ENCODE data around the gene HSD17B11.

The HSD17B11 gene

GRCh38 chr4:87337361-87337760, 53.6 kb downstream of the HSD17B11 start:
- Histone ChIP-seq H3K4me1 (no peaks in the 10 kb centered on the region), H3K4me3 (ENCODE audit: low read depth, low read length) (no peak overlapping the region), H3K36me3 (peaks cover 48% of the 10 kb centered on the region), H3K9me3 (peaks cover 4% of the 10 kb centered on the region), H3K27me3 (no peaks in the 10 kb centered on the region)
- DNase-seq, result no peak
- TF ChIP-seq CTCF (IDR thresholded peaks at IDR 0.05; ENCODE audit: low read depth, low read length), result no peak

- Histone ChIP-seq H3K27me3 (no peaks in the 10 kb centered on the region), H3K9me3 (peaks cover 4% of the 10 kb centered on the region), H3K4me3 (ENCODE audit: low read depth, low read length) (no peak overlapping the region), H3K36me3 (peaks cover 27% of the 10 kb centered on the region), H3K4me1 (no peaks in the 10 kb centered on the region)
- DNase-seq, result no peak
- no peak for TF ChIP-seq CTCF (IDR thresholded peaks at IDR 0.05; ENCODE audit: low read depth, low read length)
Observed at GRCh38 chr4:87333267-87333666, 57.7 kb downstream of the HSD17B11 start.

GRCh38 chr4:87330761-87331160, 60.2 kb downstream of the HSD17B11 start:
- Histone ChIP-seq H3K36me3 (peaks cover 13% of the 10 kb centered on the region), H3K9me3 (peaks cover 4% of the 10 kb centered on the region), H3K4me3 (ENCODE audit: low read depth, low read length) (no peak overlapping the region), H3K27me3 (no peaks in the 10 kb centered on the region), H3K4me1 (no peaks in the 10 kb centered on the region)
- no peak for DNase-seq
- TF ChIP-seq CTCF (IDR thresholded peaks at IDR 0.05; ENCODE audit: low read depth, low read length), result no peak

- Histone ChIP-seq H3K4me3 (ENCODE audit: low read depth, low read length) (no peak overlapping the region), H3K36me3 (no peaks in the 10 kb centered on the region; the same call in 1 of the 2 replicates), H3K4me1 (no peaks in the 10 kb centered on the region), H3K9me3 (no peaks in the 10 kb centered on the region), H3K27me3 (no peaks in the 10 kb centered on the region)
- TF ChIP-seq CTCF (IDR thresholded peaks at IDR 0.05; ENCODE audit: low read depth, low read length), result no peak
- DNase-seq, result no peak
Observed at GRCh38 chr4:87327136-87327535, 63.9 kb downstream of the HSD17B11 start.

- H3K36me3 ChIP-seq, result no peaks in the 10 kb centered on the region
- no peaks in the 10 kb centered on the region for H3K9me3 ChIP-seq
- no peaks in the 10 kb centered on the region for H3K27me3 ChIP-seq
- H3K4me3 ChIP-seq (ENCODE audit: low read depth, low read length), result no peak overlapping the region
- TF ChIP-seq CTCF (IDR thresholded peaks at IDR 0.05; ENCODE audit: low read depth, low read length), result no peak
- DNase-seq, result no peak
- H3K4me1 ChIP-seq, result no peaks in the 10 kb centered on the region
Observed at GRCh38 chr4:87326460-87326859, 64.5 kb downstream of the HSD17B11 start.

GRCh38 chr4:87322754-87323153, 68.2 kb downstream of the HSD17B11 start, which contains the start of gene HSD17B13:
TSS of gene HSD17B13 (minus strand) at chr4:87322882. CDS start at chr4:87322841, 41 bp downstream.
- no peaks in the 10 kb centered on the region for H3K27me3 ChIP-seq
- TF ChIP-seq CTCF (IDR thresholded peaks at IDR 0.05; ENCODE audit: low read depth, low read length), result no peak
- no peak for DNase-seq
- no peaks in the 10 kb centered on the region for H3K4me1 ChIP-seq
- H3K36me3 ChIP-seq, result no peaks in the 10 kb centered on the region
- H3K4me3 ChIP-seq (ENCODE audit: low read depth, low read length), result no peak within 1 kb of the TSS
- no peaks in the 10 kb centered on the region for H3K9me3 ChIP-seq
